Lung (tissue), 12 donors: ENCODE measurements around the gene C8A. TPM values are rescaled to one million over a fixed set of nuclear protein-coding genes. Genes with fewer than 3 reads are reported as not detected.

Source experiments
- ATAC-seq: fragments of 200-7000 bp; cut with Tn5 transposase; one replicate; pipeline ENCODE4 v1.9.1; 2020; ENCODE audit warnings: moderate number of reproducible peaks; ENCODE audit not compliant: insufficient read depth, low FRiP score
- DNase-seq, 3 donors: peaks; one replicate each; pipeline ENCODE4 v3.0.0-alpha.2; 2013 to 2017
- H3K27ac ChIP-seq, 2 donors: one replicate each; pipeline ENCODE4 v1.5.1; 2013; ENCODE audit warnings: mild to moderate bottlenecking in 2 of 2, moderate library complexity in 2 of 2, control low read depth in 1 of 2, inconsistent platforms in 1 of 2, low read depth in 1 of 2, low read length in 1 of 2
- H3K27me3 ChIP-seq, 3 donors: one replicate each; pipeline ENCODE4 v1.5.1; 2013; ENCODE audit warnings: low read length in 2 of 3; ENCODE audit not compliant: control insufficient read depth in 3 of 3, insufficient read depth in 3 of 3
- H3K36me3 ChIP-seq, 4 donors: one replicate each; pipeline ENCODE4 v1.5.1; 2013; ENCODE audit warnings: low read length in 4 of 4, mild to moderate bottlenecking in 1 of 4, moderate library complexity in 1 of 4; ENCODE audit not compliant: control insufficient read depth in 4 of 4, insufficient read depth in 4 of 4
- H3K4me1 ChIP-seq, 5 donors: one replicate each; pipeline ENCODE4 v1.5.1; 2013; ENCODE audit warnings: low read length in 5 of 5, mild to moderate bottlenecking in 2 of 5, moderate library complexity in 1 of 5; ENCODE audit not compliant: control insufficient read depth in 5 of 5, insufficient read depth in 5 of 5
- H3K4me3 ChIP-seq: one replicate; pipeline ENCODE4 v1.5.1; 2013; ENCODE audit warnings: mild to moderate bottlenecking, control low read depth, moderate library complexity
- H3K9ac ChIP-seq, 2 donors: one replicate each; pipeline ENCODE4 v1.5.1; 2013; ENCODE audit warnings: low read length in 2 of 2, control low read depth in 1 of 2; ENCODE audit not compliant: insufficient read depth in 1 of 2
- H3K9me3 ChIP-seq, 4 donors: one replicate each; pipeline ENCODE4 v1.5.1; 2013; ENCODE audit warnings: low read length in 3 of 4, mild to moderate bottlenecking in 1 of 4, moderate library complexity in 1 of 4; ENCODE audit not compliant: control insufficient read depth in 4 of 4, insufficient read depth in 3 of 4
- CTCF ChIP-seq: IDR thresholded peaks from 2 replicates; pipeline ENCODE4 v1.5.1; 2012; ENCODE audit warnings: mild to moderate bottlenecking; ENCODE audit errors: control extremely low read depth, extremely low read depth
- WGBS, 2 donors: extraction: QIAGEN DNeasy Blood & Tissue Kit; methylation state at CpG; one replicate each; pipeline ENCODE4 v1.1.7; 2013; 5-methylcytosine and 5-hydroxymethylcytosine counted together
- polyA plus RNA-seq, 2 donors: library from polyadenylated mRNA; stranded (reverse); fragments of 200-250 nt; gene quantifications; one replicate each; pipeline ENCODE4 v1.2.1, GENCODE V29; 2013
- total RNA-seq, 2 donors: library from RNA; depleted of rRNA in 1 of 2; stranded (reverse); fragments of >200 nt in 1 of 2; gene quantifications; one replicate each; pipeline ENCODE4 v1.2.1, GENCODE V29; 2014 to 2021
- donor health status: control.
- donor health status: control.
- donor health status: Bipolar disorder and iron deficiency.
- donor health status: healthy.
- donor health status: DM: yes; HTN: yes; CAD: no.

The C8A gene
- total and polyA plus RNA-seq, 4 donors: 0.12 to 1.4 TPM; not detected in 2

- Histone ChIP-seq H3K36me3 (no peaks in the 10 kb centered on the region), H3K9ac (no peak overlapping the region), H3K9me3 (peaks cover 0 to 3% (median 0%) of the 10 kb centered on the region in 4 donors), H3K27ac (no peak overlapping the region), H3K27me3 (peaks cover 0 to 5% (median 0%) of the 10 kb centered on the region in 3 donors), H3K4me3 (no peak overlapping the region), H3K4me1 (peaks cover 0 to 1% (median 0%) of the 10 kb centered on the region in 5 donors)
- WGBS, 2 donors: 78 to 80% methylated on average over 3 of the region's 3 CpGs
- TF ChIP-seq CTCF: no peak
- no peak for DNase-seq
- ATAC-seq: no peak
Measured at GRCh38 chr1:56905667-56906066, 51.1 kb downstream of the C8A start.

GRCh38 chr1:56908619-56909221 lies 54.1 kb downstream of the C8A start:
- 61 to 70% methylated on average over 1 of the region's 1 CpG for WGBS, 2 donors
- H3K4me3 ChIP-seq: no peak overlapping the region
- no peaks in the 10 kb centered on the region for H3K36me3 ChIP-seq
- H3K27me3 ChIP-seq: peaks cover 0 to 5% (median 0%) of the 10 kb centered on the region in 3 donors
- TF ChIP-seq CTCF: no peak
- H3K9ac ChIP-seq: no peak overlapping the region
- DNase-seq (no peak), ATAC-seq (no peak)
- H3K9me3 ChIP-seq: peaks cover 0 to 3% (median 0%) of the 10 kb centered on the region in 4 donors
- peaks cover 0 to 2% (median 0%) of the 10 kb centered on the region in 5 donors for H3K4me1 ChIP-seq
- H3K27ac ChIP-seq: no peak overlapping the region

GRCh38 chr1:56910441-56910985 lies 55.9 kb downstream of the C8A start:
- Histone ChIP-seq H3K9me3 (peaks cover 0 to 3% (median 0%) of the 10 kb centered on the region in 4 donors), H3K4me1 (peaks cover 0 to 2% (median 0%) of the 10 kb centered on the region in 5 donors), H3K27me3 (no peaks in the 10 kb centered on the region), H3K36me3 (no peaks in the 10 kb centered on the region), H3K27ac (peak overlapping the region in 1 of 2 donors; percentile 35), H3K4me3 (no peak overlapping the region), H3K9ac (no peak overlapping the region)
- DNase-seq (no peak), ATAC-seq (no peak)
- WGBS, 2 donors: 53 to 59% methylated on average over 4 of the region's 4 CpGs
- no peak for TF ChIP-seq CTCF
